Activated CD4-positive, alpha-beta T cell treated with anti-CD3 and anti-CD28 coated beads for 24 hours (primary cell): Measurements from ENCODE around the gene DNAI2.
"Not testable (repeated sequence)": the region's sequence is repeated elsewhere in the genome, so short reads cannot be mapped to it uniquely, and the experiment has no call there.

Source experiments
- DNase-seq, 2 donors: peaks; one replicate each; pipeline ENCODE4 v3.0.0-alpha.2; 2020; ENCODE audit warnings: low read depth in 2 of 2

DNAI2 gene

GRCh38 chr17:74245145-74245831, 28.7 kb upstream of the DNAI2 start:
- DNase-seq, result no peak

GRCh38 chr17:74245871-74246270, 28.2 kb upstream of the DNAI2 start:
- no peak for DNase-seq

GRCh38 chr17:74249590-74250270, 24.3 kb upstream of the DNAI2 start:
- DNase-seq, result no peak

GRCh38 chr17:74250324-74250995, 23.6 kb upstream of the DNAI2 start:
- no peak for DNase-seq

GRCh38 chr17:74251051-74251450, 23.0 kb upstream of the DNAI2 start:
- no peak for DNase-seq

- DNase-seq, result no peak
Observed at GRCh38 chr17:74251569-74251968, 22.5 kb upstream of the DNAI2 start.

GRCh38 chr17:74252211-74252610, 21.8 kb upstream of the DNAI2 start:
- no peak for DNase-seq

GRCh38 chr17:74253036-74253435, 21.0 kb upstream of the DNAI2 start:
- DNase-seq, result no peak

GRCh38 chr17:74257311-74257710, 16.7 kb upstream of the DNAI2 start:
- no peak for DNase-seq

GRCh38 chr17:74259667-74260524, 14.1 kb upstream of the DNAI2 start:
- no peak for DNase-seq

GRCh38 chr17:74260525-74260850, 13.5 kb upstream of the DNAI2 start:
- DNase-seq, result no peak

GRCh38 chr17:74262601-74263000, 11.4 kb upstream of the DNAI2 start:
- DNase-seq, result no peak

- not testable (repeated sequence) for DNase-seq
Observed at GRCh38 chr17:74267054-74267453, 7.0 kb upstream of the DNAI2 start.

- no peak for DNase-seq
Observed at GRCh38 chr17:74267579-74267978, 6.5 kb upstream of the DNAI2 start.

- DNase-seq, result no peak
Observed at GRCh38 chr17:74267987-74268499, 6.0 kb upstream of the DNAI2 start.

- DNase-seq, result no peak
Observed at GRCh38 chr17:74268558-74268957, 5.5 kb upstream of the DNAI2 start.

GRCh38 chr17:74270333-74270732, 3.7 kb upstream of the DNAI2 start:
- no peak for DNase-seq

- DNase-seq, result no peak
Observed at GRCh38 chr17:74271281-74271680, 2.8 kb upstream of the DNAI2 start.

- DNase-seq, result no peak
Observed at GRCh38 chr17:74271901-74272561, 2.0 kb upstream of the DNAI2 start.

- DNase-seq, result no peak
Observed at GRCh38 chr17:74272731-74273201, 1.3 kb upstream of the DNAI2 start.

GRCh38 chr17:74274709-74275340, 791 bp downstream of the DNAI2 start:
- DNase-seq, result no peak
